ENCODE measurements around the gene POMT1. TPM values are rescaled to one million over a fixed set of nuclear protein-coding genes. Genes with fewer than 3 reads are reported as not detected.
"Not testable (repeated sequence)": the region's sequence is repeated elsewhere in the genome, so short reads cannot be mapped to it uniquely, and the experiment has no call there.

The POMT1 gene
- total RNA-seq, 1 experiment from 2014 or later = 19.7 TPM

DNA sequence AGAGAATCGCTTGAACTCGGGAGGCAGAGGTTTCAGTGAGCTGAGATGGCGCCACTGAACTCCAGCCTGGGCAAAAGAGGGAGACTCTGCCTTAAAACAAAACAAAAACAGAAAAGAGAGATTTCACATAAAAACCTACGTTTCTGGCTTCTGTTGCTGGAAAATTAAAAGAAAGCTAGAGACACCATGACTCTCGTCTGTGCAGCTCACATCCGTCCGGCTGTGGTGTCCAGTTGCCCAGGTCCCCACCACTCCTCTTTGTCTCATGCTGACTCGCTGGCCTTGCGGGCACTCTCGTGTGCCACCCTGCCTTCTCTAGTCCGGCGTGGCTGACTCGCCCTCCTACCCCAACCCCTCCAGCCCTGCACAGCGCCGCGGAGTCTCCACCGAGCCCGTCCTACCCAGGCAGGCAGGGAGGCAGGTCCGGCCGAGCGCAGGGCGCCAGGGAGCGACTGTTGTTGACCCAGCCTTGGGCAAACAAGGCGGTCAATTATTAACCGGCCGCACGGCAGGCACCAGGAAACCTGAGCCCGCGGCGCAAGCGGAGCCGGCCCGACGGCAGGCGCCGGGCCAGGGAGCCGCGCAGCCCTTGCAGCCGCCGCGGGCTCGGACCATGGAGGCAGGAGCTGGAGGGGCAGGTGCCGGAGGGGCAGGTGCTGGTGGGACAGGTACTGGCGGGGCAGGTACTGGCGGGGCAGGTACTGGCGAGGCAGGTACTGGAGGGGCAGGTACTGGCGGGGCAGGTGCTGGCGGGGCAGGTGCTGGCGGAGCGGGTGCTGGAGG lies 42.5 kb downstream of the POMT1 start, which contains the start of gene PRRT1B:
Gene PRRT1B (plus strand): TSS at position 521 of the 783 bp plus-strand sequence. CDS start 93 bp downstream, at position 614.
- H3K27ac Mint-ChIP-seq (ENCODE audit: low read depth, unreplicated experiment) = no peak within 1 kb of the TSS
- CTCF ChIA-PET = interaction anchor here (0.7 to 1.5 kb wide), 3 partner anchors 46 to 218 kb away, joined by 3 read pairs; no protein-coding TSS in a partner anchor

DNA sequence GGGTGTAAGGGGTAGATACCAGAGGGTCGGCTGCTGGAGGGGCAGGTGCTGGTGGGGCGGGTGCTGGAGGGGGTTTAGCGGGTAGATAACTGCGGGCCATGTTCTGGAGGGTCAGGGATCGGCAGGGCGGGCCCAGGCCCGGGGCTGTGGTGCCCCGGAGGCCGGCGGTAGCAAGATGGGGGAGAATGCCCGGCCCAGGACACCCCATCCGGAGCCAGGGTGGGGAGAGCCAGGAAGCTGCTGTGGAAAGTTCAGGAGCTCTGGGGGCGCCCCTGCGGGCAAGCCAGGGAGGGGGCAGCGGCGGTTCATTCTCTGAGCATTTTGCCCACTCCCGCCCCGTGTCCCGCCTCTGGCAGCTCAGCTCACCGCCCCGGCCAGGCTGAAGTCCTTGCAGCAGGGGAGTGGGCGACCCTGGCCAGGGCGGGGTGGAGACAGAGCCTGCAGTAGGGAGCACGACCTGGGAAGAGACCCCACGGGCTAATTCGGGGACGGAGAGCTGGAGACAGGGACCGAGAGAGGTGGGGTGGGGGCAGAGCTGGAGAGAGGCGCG lies 43.1 kb downstream of the POMT1 start:
- H3K9me3 Mint-ChIP-seq (ENCODE audit: unreplicated experiment) = peaks cover 15% of the 10 kb centered on the region
- ChIA-PET POLR2A (no interaction called here), CTCF (interaction anchor here (0.6 to 1.5 kb wide), 3 partner anchors 46 to 217 kb away, joined by 3 to 5 read pairs (median 3); no protein-coding TSS in a partner anchor)
- intact Hi-C loops (cut with micrococcal nuclease) = no loop called here
- no peak for DNase-seq (ENCODE audit: unreplicated experiment)
- TF ChIP-seq, protein P1, sequence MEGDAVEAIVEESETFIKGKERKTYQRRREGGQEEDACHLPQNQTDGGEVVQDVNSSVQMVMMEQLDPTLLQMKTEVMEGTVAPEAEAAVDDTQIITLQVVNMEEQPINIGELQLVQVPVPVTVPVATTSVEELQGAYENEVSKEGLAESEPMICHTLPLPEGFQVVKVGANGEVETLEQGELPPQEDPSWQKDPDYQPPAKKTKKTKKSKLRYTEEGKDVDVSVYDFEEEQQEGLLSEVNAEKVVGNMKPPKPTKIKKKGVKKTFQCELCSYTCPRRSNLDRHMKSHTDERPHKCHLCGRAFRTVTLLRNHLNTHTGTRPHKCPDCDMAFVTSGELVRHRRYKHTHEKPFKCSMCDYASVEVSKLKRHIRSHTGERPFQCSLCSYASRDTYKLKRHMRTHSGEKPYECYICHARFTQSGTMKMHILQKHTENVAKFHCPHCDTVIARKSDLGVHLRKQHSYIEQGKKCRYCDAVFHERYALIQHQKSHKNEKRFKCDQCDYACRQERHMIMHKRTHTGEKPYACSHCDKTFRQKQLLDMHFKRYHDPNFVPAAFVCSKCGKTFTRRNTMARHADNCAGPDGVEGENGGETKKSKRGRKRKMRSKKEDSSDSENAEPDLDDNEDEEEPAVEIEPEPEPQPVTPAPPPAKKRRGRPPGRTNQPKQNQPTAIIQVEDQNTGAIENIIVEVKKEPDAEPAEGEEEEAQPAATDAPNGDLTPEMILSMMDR (IDR thresholded peaks at IDR 0.05; ENCODE audit: unreplicated experiment) = no peak
- no peak overlapping the region for H3K4me3 Mint-ChIP-seq (ENCODE audit: unreplicated experiment)
- H3K4me1 Mint-ChIP-seq (ENCODE audit: insufficient read depth, unreplicated experiment) = peaks cover 6% of the 10 kb centered on the region
- H3K36me3 Mint-ChIP-seq (ENCODE audit: insufficient read depth, unreplicated experiment) = no peaks in the 10 kb centered on the region
- H3K27ac Mint-ChIP-seq (ENCODE audit: low read depth, unreplicated experiment) = no peak overlapping the region
- no TSS peak for BruUV-seq (replicated peaks)
- H3K27me3 Mint-ChIP-seq (ENCODE audit: insufficient read depth, unreplicated experiment) = peaks cover 41% of the 10 kb centered on the region

More for the DNA sequence above, 42.5 kb downstream of the POMT1 start, which contains the start of gene PRRT1B:
- peaks cover 6% of the 10 kb centered on the region for H3K4me1 Mint-ChIP-seq (ENCODE audit: insufficient read depth, unreplicated experiment)
- intact Hi-C loops (cut with micrococcal nuclease) = no loop called here
- DNase-seq (ENCODE audit: unreplicated experiment) = no peak
- POLR2A ChIA-PET = no interaction called here
- TF ChIP-seq, protein P1 (IDR thresholded peaks at IDR 0.05; ENCODE audit: unreplicated experiment) = no peak
- H3K27me3 Mint-ChIP-seq (ENCODE audit: insufficient read depth, unreplicated experiment) = peaks cover 35% of the 10 kb centered on the region
- BruUV-seq (replicated peaks) = no TSS peak
- H3K36me3 Mint-ChIP-seq (ENCODE audit: insufficient read depth, unreplicated experiment) = no peaks in the 10 kb centered on the region
- peaks cover 15% of the 10 kb centered on the region for H3K9me3 Mint-ChIP-seq (ENCODE audit: unreplicated experiment)
- no peak within 1 kb of the TSS for H3K4me3 Mint-ChIP-seq (ENCODE audit: unreplicated experiment)

DNA sequence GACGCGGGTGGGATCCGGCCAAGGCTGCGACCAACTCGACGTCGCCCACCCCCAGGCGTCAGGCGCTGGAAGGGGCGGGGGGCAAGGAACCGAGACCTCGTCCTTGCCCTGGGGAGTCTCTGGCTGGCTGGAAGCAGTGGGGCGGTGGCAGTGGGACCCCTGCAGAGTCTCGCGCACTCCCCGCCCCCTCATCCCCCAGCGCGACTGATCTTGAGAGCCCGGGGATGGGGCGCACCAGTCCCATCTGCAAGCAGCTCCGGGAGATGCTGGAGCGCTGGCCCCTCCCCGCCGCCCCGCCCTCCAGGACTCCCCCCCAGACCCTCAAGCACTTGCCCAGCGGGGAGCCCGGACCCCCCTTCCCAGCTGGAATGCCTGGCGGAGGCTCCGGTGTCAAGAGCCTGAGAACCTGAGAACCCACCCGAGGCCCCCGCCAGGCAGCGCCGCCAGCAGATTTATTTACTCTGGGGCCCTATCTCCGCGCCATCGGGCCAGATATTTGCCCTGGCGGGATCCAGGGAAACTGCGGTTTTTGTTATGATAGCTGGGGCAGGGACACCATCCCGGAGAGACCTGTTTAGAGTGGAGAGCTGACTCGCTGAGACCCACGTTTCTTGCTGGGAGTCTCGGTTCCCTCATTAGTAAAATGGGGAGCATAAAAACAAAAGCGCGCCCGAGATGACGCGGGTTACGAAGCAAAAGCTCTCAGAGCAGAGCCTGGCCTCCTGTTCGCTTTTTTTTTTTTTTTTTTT lies 43.8 kb downstream of the POMT1 start:
- BruUV-seq (replicated peaks) = no TSS peak
- ChIA-PET POLR2A (no interaction called here), CTCF (interaction anchor here (0.6 to 1.5 kb wide), 4 partner anchors 45 to 217 kb away, joined by 3 to 5 read pairs (median 3); no protein-coding TSS in a partner anchor)
- Mint-ChIP-seq H3K27ac (ENCODE audit: low read depth, unreplicated experiment) (no peak overlapping the region), H3K36me3 (ENCODE audit: insufficient read depth, unreplicated experiment) (no peaks in the 10 kb centered on the region), H3K27me3 (ENCODE audit: insufficient read depth, unreplicated experiment) (peaks cover 48% of the 10 kb centered on the region), H3K4me1 (ENCODE audit: insufficient read depth, unreplicated experiment) (peaks cover 6% of the 10 kb centered on the region), H3K9me3 (ENCODE audit: unreplicated experiment) (peaks cover 15% of the 10 kb centered on the region), H3K4me3 (ENCODE audit: unreplicated experiment) (no peak overlapping the region)
- TF ChIP-seq, protein P1 (IDR thresholded peaks at IDR 0.05; ENCODE audit: unreplicated experiment) = no peak
- no peak for DNase-seq (ENCODE audit: unreplicated experiment)
- intact Hi-C loops (cut with micrococcal nuclease) = no loop called here

DNA sequence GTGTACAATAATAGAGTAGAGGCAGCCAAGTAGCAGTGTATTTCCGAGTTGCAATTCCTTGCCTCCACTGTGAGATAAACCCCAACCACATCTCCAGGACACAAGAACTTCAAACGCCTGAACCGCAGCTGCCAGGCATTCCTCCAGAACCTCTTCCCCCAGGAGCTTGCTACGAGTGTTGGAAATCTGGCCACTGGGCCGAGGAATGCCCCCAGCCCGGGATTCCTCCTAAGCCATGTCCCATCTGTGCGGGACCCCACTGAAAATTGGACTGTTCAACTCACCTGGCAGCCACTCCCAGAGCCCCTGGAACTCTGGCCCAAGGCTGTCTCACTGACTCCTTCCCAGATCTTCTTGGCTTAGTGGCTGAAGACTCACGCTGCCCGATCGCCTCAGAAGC lies 46.5 kb downstream of the POMT1 start:
- DNase-seq (ENCODE audit: unreplicated experiment); H3K27ac Mint-ChIP-seq (ENCODE audit: low read depth, unreplicated experiment); POLR2A ChIA-PET; H3K4me1 Mint-ChIP-seq (ENCODE audit: insufficient read depth, unreplicated experiment); CTCF ChIA-PET; H3K9me3 Mint-ChIP-seq (ENCODE audit: unreplicated experiment); H3K4me3 Mint-ChIP-seq (ENCODE audit: unreplicated experiment); intact Hi-C loops (cut with micrococcal nuclease); BruUV-seq (replicated peaks); H3K36me3 Mint-ChIP-seq (ENCODE audit: insufficient read depth, unreplicated experiment): not testable (repeated sequence)
- peaks cover 50% of the 10 kb centered on the region for H3K27me3 Mint-ChIP-seq (ENCODE audit: insufficient read depth, unreplicated experiment)

DNA sequence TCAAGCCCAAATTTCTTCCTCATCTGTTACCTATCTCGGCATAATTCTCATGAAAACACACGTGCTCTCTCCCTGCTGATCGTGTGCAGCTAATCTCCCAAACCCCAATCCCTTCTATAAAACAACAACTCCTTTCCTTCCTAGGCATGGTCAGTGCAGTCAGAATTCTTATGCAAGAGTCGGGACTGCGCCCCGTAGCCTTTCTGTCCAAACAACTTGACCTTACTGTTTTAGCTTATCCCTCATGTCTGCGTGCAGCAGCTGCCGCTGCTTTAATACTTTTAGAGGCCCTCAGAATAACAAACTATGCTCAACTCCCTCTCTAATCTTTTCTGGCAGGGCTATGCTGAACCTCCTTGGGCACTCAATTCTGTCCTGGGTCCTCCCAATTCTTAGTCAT lies 47.7 kb downstream of the POMT1 start:
- H3K27me3 Mint-ChIP-seq (ENCODE audit: insufficient read depth, unreplicated experiment) = peaks cover 50% of the 10 kb centered on the region

More for the DNA sequence above, 47.7 kb downstream of the POMT1 start:
- DNase-seq (ENCODE audit: unreplicated experiment); H3K36me3 Mint-ChIP-seq (ENCODE audit: insufficient read depth, unreplicated experiment); H3K4me3 Mint-ChIP-seq (ENCODE audit: unreplicated experiment); CTCF ChIA-PET; H3K4me1 Mint-ChIP-seq (ENCODE audit: insufficient read depth, unreplicated experiment); H3K27ac Mint-ChIP-seq (ENCODE audit: low read depth, unreplicated experiment); intact Hi-C loops (cut with micrococcal nuclease); BruUV-seq (replicated peaks); H3K9me3 Mint-ChIP-seq (ENCODE audit: unreplicated experiment): not testable (repeated sequence)
- POLR2A ChIA-PET = interaction anchor here (0.6 kb wide), 1 partner anchor 28 kb away, joined by 3 read pairs; no protein-coding TSS in a partner anchor

All from MCF 10A (cell line).